HG03108 (cell line): ENCODE results near the gene F8.
"Not testable (repeated sequence)": the region's sequence is repeated elsewhere in the genome, so short reads cannot be mapped to it uniquely, and the experiment has no call there.

Experiments used
- ATAC-seq: cut with Tn5 transposase; IDR thresholded peaks from one replicate; pipeline ENCODE4 v1.9.1; 2021; ENCODE audit warnings: moderate library complexity; ENCODE audit not compliant: unreplicated experiment

F8 gene

GRCh38 chrX:154886069-154886788, 136.3 kb downstream of the F8 start, which contains the start of gene F8A1:
F8A1 (plus strand) TSS chrX:154886355; CDS start chrX:154886375, 20 bp downstream.
- ATAC-seq = peak; percentile 60

GRCh38 chrX:154885549-154885948, 137.0 kb downstream of the F8 start:
- not testable (repeated sequence) for ATAC-seq

GRCh38 chrX:154885057-154885456, 137.5 kb downstream of the F8 start:
- not testable (repeated sequence) for ATAC-seq

GRCh38 chrX:154884069-154884468, 138.5 kb downstream of the F8 start:
- not testable (repeated sequence) for ATAC-seq

- no peak for ATAC-seq
Observed at GRCh38 chrX:154873329-154873728, 149.2 kb downstream of the F8 start.

GRCh38 chrX:154868522-154868921, 154.0 kb downstream of the F8 start:
- ATAC-seq = not testable (repeated sequence)

GRCh38 chrX:154855256-154855655, 167.3 kb downstream of the F8 start:
- ATAC-seq = no peak

- no peak for ATAC-seq
Observed at GRCh38 chrX:154850957-154851611, 171.4 kb downstream of the F8 start.

- ATAC-seq = no peak
Observed at GRCh38 chrX:154840856-154841255, 181.7 kb downstream of the F8 start.

- no peak for ATAC-seq
Observed at GRCh38 chrX:154836163-154836562, 186.4 kb downstream of the F8 start.

- no peak for ATAC-seq
Observed at GRCh38 chrX:154834562-154834961, 188.0 kb downstream of the F8 start, which contains the start of gene SMIM9. SMIM9 (minus strand) TSS chrX:154834662; CDS start chrX:154830856, 3,806 bp downstream.

GRCh38 chrX:154833746-154834274, 188.7 kb downstream of the F8 start:
- ATAC-seq = no peak

- no peak for ATAC-seq
Observed at GRCh38 chrX:154829926-154830442, 192.5 kb downstream of the F8 start.

- no peak for ATAC-seq
Observed at GRCh38 chrX:154829134-154829533, 193.4 kb downstream of the F8 start.

GRCh38 chrX:154828016-154828408, 194.5 kb downstream of the F8 start:
- ATAC-seq = no peak

- ATAC-seq = peak; percentile 92
Observed at GRCh38 chrX:154827194-154828015, 195.1 kb downstream of the F8 start.

- ATAC-seq = not testable (repeated sequence)
Observed at GRCh38 chrX:154825586-154825985, 196.9 kb downstream of the F8 start.

GRCh38 chrX:154824638-154825037, 197.9 kb downstream of the F8 start:
- ATAC-seq = no peak

- ATAC-seq = no peak
Observed at GRCh38 chrX:154822029-154822428, 200.5 kb downstream of the F8 start.

- no peak for ATAC-seq
Observed at GRCh38 chrX:154821523-154821922, 201.0 kb downstream of the F8 start.

- ATAC-seq = no peak
Observed at GRCh38 chrX:154819771-154820341, 202.7 kb downstream of the F8 start.
